ENCODE results near the gene SDK1.

DNA sequence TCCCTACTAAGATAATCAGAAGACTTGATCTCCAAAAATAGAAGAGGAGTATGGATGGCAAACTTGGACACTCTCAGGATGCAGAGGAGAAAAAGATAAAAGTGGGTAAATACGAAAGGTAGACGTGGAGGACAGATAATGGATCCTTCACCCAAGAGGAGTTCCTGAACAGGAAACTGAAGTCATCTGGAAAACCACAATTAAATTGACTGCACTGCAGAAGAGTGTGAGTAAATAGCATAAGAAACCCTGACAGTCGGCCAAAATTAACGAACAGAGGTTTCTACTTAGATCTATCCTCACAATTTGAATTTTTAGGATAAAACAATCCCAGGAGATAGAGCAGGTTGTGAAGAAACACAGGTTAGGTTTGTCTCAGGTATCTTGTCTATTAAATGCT, 70.5 kb downstream of the SDK1 start:
- no peak for TF ChIP-seq POLR2A (IDR thresholded peaks at IDR 0.05)
- TF ChIP-seq, protein P1, sequence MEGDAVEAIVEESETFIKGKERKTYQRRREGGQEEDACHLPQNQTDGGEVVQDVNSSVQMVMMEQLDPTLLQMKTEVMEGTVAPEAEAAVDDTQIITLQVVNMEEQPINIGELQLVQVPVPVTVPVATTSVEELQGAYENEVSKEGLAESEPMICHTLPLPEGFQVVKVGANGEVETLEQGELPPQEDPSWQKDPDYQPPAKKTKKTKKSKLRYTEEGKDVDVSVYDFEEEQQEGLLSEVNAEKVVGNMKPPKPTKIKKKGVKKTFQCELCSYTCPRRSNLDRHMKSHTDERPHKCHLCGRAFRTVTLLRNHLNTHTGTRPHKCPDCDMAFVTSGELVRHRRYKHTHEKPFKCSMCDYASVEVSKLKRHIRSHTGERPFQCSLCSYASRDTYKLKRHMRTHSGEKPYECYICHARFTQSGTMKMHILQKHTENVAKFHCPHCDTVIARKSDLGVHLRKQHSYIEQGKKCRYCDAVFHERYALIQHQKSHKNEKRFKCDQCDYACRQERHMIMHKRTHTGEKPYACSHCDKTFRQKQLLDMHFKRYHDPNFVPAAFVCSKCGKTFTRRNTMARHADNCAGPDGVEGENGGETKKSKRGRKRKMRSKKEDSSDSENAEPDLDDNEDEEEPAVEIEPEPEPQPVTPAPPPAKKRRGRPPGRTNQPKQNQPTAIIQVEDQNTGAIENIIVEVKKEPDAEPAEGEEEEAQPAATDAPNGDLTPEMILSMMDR (IDR thresholded peaks at IDR 0.05) = no peak
